Skeletal muscle tissue (tissue), 5 donors: ENCODE measurements around the gene RPS16. TPM values are rescaled to one million over a fixed set of nuclear protein-coding genes. Genes with fewer than 3 reads are reported as not detected.
A peak's percentile ranks its signal among the peaks of the same experiment; 100 is the strongest.

ENCODE experiments used
- H3K27ac ChIP-seq: one replicate; pipeline ENCODE4 v1.7.0; 2013; ENCODE audit warnings: mild to moderate bottlenecking, low read depth, low read length, inconsistent platforms
- H3K27me3 ChIP-seq, 3 donors: one replicate each; pipeline ENCODE4 v1.7.0; 2013; ENCODE audit warnings: low read length in 3 of 3; ENCODE audit not compliant: control insufficient read depth in 3 of 3, insufficient read depth in 3 of 3
- H3K36me3 ChIP-seq, 3 donors: one replicate each; pipeline ENCODE4 v1.7.0; 2013; ENCODE audit warnings: low read length in 3 of 3; ENCODE audit not compliant: control insufficient read depth in 3 of 3, insufficient read depth in 3 of 3
- H3K4me1 ChIP-seq, 3 donors: one replicate each; pipeline ENCODE4 v1.7.0; 2013; ENCODE audit warnings: low read length in 3 of 3, mild to moderate bottlenecking in 3 of 3; ENCODE audit not compliant: control insufficient read depth in 3 of 3, insufficient read depth in 3 of 3
- H3K4me3 ChIP-seq, 3 donors: one replicate each; pipeline ENCODE4 v1.7.0; 2013; ENCODE audit warnings: low read length in 3 of 3
- H3K9ac ChIP-seq, 3 donors: one replicate each; pipeline ENCODE4 v1.7.0; 2013; ENCODE audit warnings: low read length in 3 of 3, mild to moderate bottlenecking in 3 of 3, moderate library complexity in 2 of 3, low read depth in 1 of 3
- H3K9me3 ChIP-seq, 3 donors: one replicate each; pipeline ENCODE4 v1.7.0; 2013; ENCODE audit warnings: low read length in 3 of 3; ENCODE audit not compliant: control insufficient read depth in 3 of 3
- small RNA-seq: library from RNA; depleted of rRNA; stranded (forward); fragments of <200 nt; gene quantifications from one replicate; pipeline ENCODE3, GENCODE V24; 2014
- total RNA-seq: library from RNA; depleted of rRNA; stranded (reverse); fragments of >200 nt; gene quantifications from one replicate; pipeline ENCODE4 v1.2.3, GENCODE V29; 2014
- donor health status: Osteomylitis.

Gene RPS16
- total RNA-seq, 1 donor from 2014 or later: 128 TPM

GRCh38 chr19:39390451-39390750 lies 45.3 kb downstream of the RPS16 start:
- Histone ChIP-seq H3K9ac (peak overlapping the region; percentile 99 to 100 (median 100)), H3K27ac (peak overlapping the region; percentile 99), H3K4me1 (peaks cover 21 to 32% (median 21%) of the 10 kb centered on the region in 3 donors), H3K27me3 (no peaks in the 10 kb centered on the region), H3K4me3 (peak overlapping the region; percentile 92 to 100 (median 99)), H3K36me3 (peaks cover 52 to 59% (median 53%) of the 10 kb centered on the region in 3 donors), H3K9me3 (no peaks in the 10 kb centered on the region)

GRCh38 chr19:39389631-39390414 lies 45.9 kb downstream of the RPS16 start:
- Histone ChIP-seq H3K4me3 (peak overlapping the region; percentile 92 to 100 (median 99)), H3K36me3 (peaks cover 49 to 60% (median 50%) of the 10 kb centered on the region in 3 donors)

GRCh38 chr19:39388657-39389056 lies 47.1 kb downstream of the RPS16 start:
- no peaks in the 10 kb centered on the region for H3K9me3 ChIP-seq
- H3K4me1 ChIP-seq: peaks cover 19 to 31% (median 21%) of the 10 kb centered on the region in 3 donors
- H3K4me3 ChIP-seq: no peak overlapping the region
- no peak overlapping the region for H3K9ac ChIP-seq
- H3K27me3 ChIP-seq: no peaks in the 10 kb centered on the region
- H3K27ac ChIP-seq: no peak overlapping the region
- peaks cover 49 to 54% (median 52%) of the 10 kb centered on the region in 3 donors for H3K36me3 ChIP-seq

More at GRCh38 chr19:39389631-39390414, 45.9 kb downstream of the RPS16 start:
- peak overlapping the region; percentile 99 to 100 (median 100) for H3K9ac ChIP-seq
- peaks cover 21 to 32% (median 21%) of the 10 kb centered on the region in 3 donors for H3K4me1 ChIP-seq
- H3K27me3 ChIP-seq: no peaks in the 10 kb centered on the region
- H3K9me3 ChIP-seq: no peaks in the 10 kb centered on the region
- H3K27ac ChIP-seq: peak overlapping the region; percentile 99

GRCh38 chr19:39386557-39386956 lies 49.2 kb downstream of the RPS16 start:
- peaks cover 62 to 66% (median 63%) of the 10 kb centered on the region in 3 donors for H3K36me3 ChIP-seq

GRCh38 chr19:39385629-39386411 lies 49.9 kb downstream of the RPS16 start:
- Histone ChIP-seq H3K4me1 (peaks cover 12 to 16% (median 13%) of the 10 kb centered on the region in 3 donors), H3K27me3 (no peaks in the 10 kb centered on the region), H3K27ac (no peak overlapping the region), H3K9me3 (no peaks in the 10 kb centered on the region), H3K4me3 (no peak overlapping the region), H3K9ac (no peak overlapping the region), H3K36me3 (peaks cover 70 to 73% (median 70%) of the 10 kb centered on the region in 3 donors)

More at GRCh38 chr19:39386557-39386956, 49.2 kb downstream of the RPS16 start:
- peaks cover 12 to 21% (median 13%) of the 10 kb centered on the region in 3 donors for H3K4me1 ChIP-seq
- H3K27me3 ChIP-seq: no peaks in the 10 kb centered on the region
- no peak overlapping the region for H3K4me3 ChIP-seq
- H3K27ac ChIP-seq: no peak overlapping the region
- H3K9me3 ChIP-seq: no peaks in the 10 kb centered on the region
- H3K9ac ChIP-seq: no peak overlapping the region

GRCh38 chr19:39384839-39385568 lies 50.7 kb downstream of the RPS16 start:
- no peak overlapping the region for H3K4me3 ChIP-seq
- H3K36me3 ChIP-seq: peaks cover 78 to 82% (median 78%) of the 10 kb centered on the region in 3 donors

More at GRCh38 chr19:39384839-39385568, 50.7 kb downstream of the RPS16 start:
- Histone ChIP-seq H3K9ac (no peak overlapping the region), H3K27ac (no peak overlapping the region), H3K9me3 (no peaks in the 10 kb centered on the region), H3K27me3 (no peaks in the 10 kb centered on the region), H3K4me1 (peaks cover 8% of the 10 kb centered on the region in 3 donors)

Small RNAs within 50 kb of the gene (small RNA-seq; reads per million reads assigned to genes)
- gene MIR4530: not detected

Other genes starting within 250 kb of the RPS16 start
- not detected for gene NCCRP1, start 239.0 kb downstream of the RPS16 start, total RNA-seq
- gene SYCN, start 231.7 kb downstream of the RPS16 start, total RNA-seq: not detected
- not detected for gene IFNL3, start 190.9 kb downstream of the RPS16 start, total RNA-seq
- gene IFNL4, start 187.1 kb downstream of the RPS16 start, total RNA-seq: not detected
- gene IFNL2, start 167.6 kb downstream of the RPS16 start, total RNA-seq: not detected
- gene IFNL1, start 139.5 kb downstream of the RPS16 start, total RNA-seq: not detected
- 0.52 TPM for gene LRFN1, start 115.1 kb downstream of the RPS16 start, total RNA-seq
- gene GMFG, start 99.9 kb downstream of the RPS16 start, total RNA-seq: 20.9 TPM
- gene SAMD4B, start 93.5 kb downstream of the RPS16 start, total RNA-seq: 22.4 TPM
- 25.1 TPM for gene PAF1, start 44.8 kb downstream of the RPS16 start, total RNA-seq
- 9.4 TPM for gene MED29, start 44.6 kb downstream of the RPS16 start, total RNA-seq
- 3.1 TPM for gene ZFP36, start 29.1 kb downstream of the RPS16 start, total RNA-seq
- gene PLEKHG2, start 23.3 kb downstream of the RPS16 start, total RNA-seq: 15.7 TPM
- gene SUPT5H, start 9.6 kb upstream of the RPS16 start, total RNA-seq: 40.7 TPM
- 40.7 TPM for gene TIMM50, start 44.9 kb upstream of the RPS16 start, total RNA-seq
- gene DLL3, start 63.0 kb upstream of the RPS16 start, total RNA-seq: not detected
- gene SELENOV, start 79.2 kb upstream of the RPS16 start, total RNA-seq: not detected
- gene EID2B, start 96.9 kb upstream of the RPS16 start, total RNA-seq: 2.6 TPM
- 6.8 TPM for gene EID2, start 104.2 kb upstream of the RPS16 start, total RNA-seq
- gene LGALS13, start 166.6 kb upstream of the RPS16 start, total RNA-seq: not detected
- gene LGALS16, start 220.0 kb upstream of the RPS16 start, total RNA-seq: not detected